HepG2 (cell line): Measurements from ENCODE around the gene PLOD3. TPM values are rescaled to one million over a fixed set of nuclear protein-coding genes. Genes with fewer than 3 reads are reported as not detected.

Experiments
- BCL3 ChIP-seq: sonication (generic); formaldehyde crosslinking; IDR thresholded peaks from 2 replicates; pipeline ENCODE4 v1.5.1; 2020; ENCODE audit warnings: mild to moderate bottlenecking, missing genetic modification reagents, moderate library complexity
- GLI4 ChIP-seq: sonication (generic); formaldehyde crosslinking; IDR thresholded peaks from 2 replicates; pipeline ENCODE4 v1.5.1; 2020; ENCODE audit warnings: missing genetic modification reagents, mild to moderate bottlenecking, moderate library complexity, borderline replicate concordance
- HOXA7 ChIP-seq: sonication (generic); formaldehyde crosslinking; IDR thresholded peaks from 2 replicates; pipeline ENCODE4 v1.8.1; 2022; ENCODE audit warnings: mild to moderate bottlenecking, missing genetic modification reagents, moderate library complexity
- IRF2 ChIP-seq: IDR thresholded peaks from 2 replicates; pipeline ENCODE4 v1.6.1; 2018; ENCODE audit warnings: missing genetic modification reagents, missing compliant biosample characterization
- ISL2 ChIP-seq: sonication (generic); formaldehyde crosslinking; IDR thresholded peaks from 2 replicates; pipeline ENCODE4 v1.5.0; 2020; ENCODE audit warnings: missing genetic modification reagents
- KLF11 ChIP-seq: IDR thresholded peaks from 2 replicates; pipeline ENCODE4 v1.6.1; 2016; ENCODE audit warnings: missing compliant biosample characterization
- RERE ChIP-seq: IDR thresholded peaks from 2 replicates; pipeline ENCODE4 v1.6.1; 2016; ENCODE audit warnings: low read depth, missing genetic modification reagents, missing compliant biosample characterization
- SCMH1 ChIP-seq: sonication (generic); formaldehyde crosslinking; IDR thresholded peaks from 2 replicates; pipeline ENCODE4 v1.9.0; 2021; ENCODE audit warnings: missing genetic modification reagents, mild to moderate bottlenecking, borderline replicate concordance
- TBP ChIP-seq: sonication (generic); formaldehyde crosslinking; IDR thresholded peaks from 2 replicates; pipeline ENCODE4 v1.5.0; 2020; ENCODE audit warnings: missing genetic modification reagents
- TCF7 ChIP-seq: sonication (generic); IDR thresholded peaks from 2 replicates; pipeline ENCODE4 v1.6.1; 2016; ENCODE audit warnings: antibody characterized with exemption, low read depth
- UBTF ChIP-seq: sonication (generic); formaldehyde crosslinking; IDR thresholded peaks from 2 replicates; pipeline ENCODE4 v1.4.0; 2020; ENCODE audit warnings: mild to moderate bottlenecking, missing genetic modification reagents
- ZBTB26 ChIP-seq: IDR thresholded peaks from 2 replicates; pipeline ENCODE4 v1.6.1; 2016; ENCODE audit warnings: missing compliant biosample characterization, missing genetic modification reagents, borderline replicate concordance
- ZFAT ChIP-seq: sonication (generic); formaldehyde crosslinking; conservative IDR thresholded peaks from 2 replicates; pipeline ENCODE4 v1.8.1; 2023; ENCODE audit warnings: missing genetic modification reagents, inconsistent platforms
- ZNF280B ChIP-seq: sonication (generic); formaldehyde crosslinking; IDR thresholded peaks from 2 replicates; pipeline ENCODE4 v1.5.0; 2020; ENCODE audit warnings: missing genetic modification reagents, mild to moderate bottlenecking, borderline replicate concordance
- ZNF510 ChIP-seq: sonication (generic); formaldehyde crosslinking; IDR thresholded peaks from 2 replicates; pipeline ENCODE4 v1.4.0; 2020; ENCODE audit warnings: low read depth, mild to moderate bottlenecking, missing genetic modification reagents
- ZNF879 ChIP-seq: sonication (generic); formaldehyde crosslinking; IDR thresholded peaks from 2 replicates; pipeline ENCODE4 v1.8.1; 2023; ENCODE audit warnings: missing genetic modification reagents
- ZSCAN31 ChIP-seq: sonication (generic); formaldehyde crosslinking; IDR thresholded peaks from 2 replicates; pipeline ENCODE4 v1.5.0; 2020; ENCODE audit warnings: low read depth, mild to moderate bottlenecking, missing genetic modification reagents
- polyA plus RNA-seq, 8 experiments: library from polyadenylated mRNA; depleted of rRNA in 3 of 8; stranded (reverse) in 7 of 8; unstranded in 1 of 8; fragments of >200 nt; fragmentation: Illumina TruSeq in 4 of 8; extraction: Trizol in 4 of 8; gene quantifications; 2 replicates each; pipeline versions ENCODE4 v1.2.1 to v1.2.3, GENCODE V29; 2011 to 2016; ENCODE audit warnings: low read depth in 4 of 8, missing spikeins in 1 of 8, mixed read lengths in 1 of 8; ENCODE audit not compliant: insufficient read depth in 1 of 8
- total RNA-seq, 5 experiments: library from RNA; depleted of rRNA; stranded (reverse); fragments of >200 nt; fragmentation: Illumina TruSeq; extraction: Trizol; gene quantifications; 2 replicates each; pipeline ENCODE4 v1.2.3, GENCODE V29; 2016; ENCODE audit warnings: low read depth in 1 of 5

PLOD3 gene
- total and polyA plus RNA-seq, 2 of the 13 experiments (the other 11 are each of a cell fraction or from before 2014, with no cell fraction given): 65.8 to 67.4 TPM

GRCh38 chr7:101200862-101201599 lies 16.4 kb downstream of the PLOD3 start, which contains the start of gene MOGAT3 (continued):
- TF ChIP-seq ZFAT: no peak
- TF ChIP-seq HOXA7 (CRISPR knock-in tag): no peak
- no peak for TF ChIP-seq TCF7
- 0 out of 2 replicates have a peak, but pooled peaks have one; percentile 62 for TF ChIP-seq RERE (CRISPR knock-in tag)
- no peak for TF ChIP-seq ISL2
- TF ChIP-seq KLF11 (CRISPR knock-in tag): no peak
- peak; percentile 23; the same call in 1 of the 2 replicates for TF ChIP-seq ZBTB26 (CRISPR knock-in tag)
- no peak; the same call in 1 of the 2 replicates for TF ChIP-seq ZNF879 (CRISPR knock-in tag)
- 0 out of 2 replicates have a peak, but pooled peaks have one; percentile 33 for TF ChIP-seq BCL3
- TF ChIP-seq ZNF280B: peak; percentile 76; the same call in 1 of the 2 replicates
- TF ChIP-seq ZNF510 (CRISPR knock-in tag): no peak
- no peak; the same call in 1 of the 2 replicates for TF ChIP-seq ZSCAN31 (CRISPR knock-in tag)
- 0 out of 2 replicates have a peak, but pooled peaks have one; percentile 35 for TF ChIP-seq GLI4
- TF ChIP-seq IRF2 (CRISPR knock-in tag): peak; percentile 67
- no peak for TF ChIP-seq SCMH1 (CRISPR knock-in tag)
- peak; percentile 54; the same call in 1 of the 2 replicates for TF ChIP-seq UBTF (CRISPR knock-in tag)
- no peak for TF ChIP-seq TBP (CRISPR knock-in tag)
